HS-27A (cell line): ENCODE measurements around the gene LPIN3.

Experiments used
- DNase-seq: peaks from one replicate; pipeline ENCODE4 v3.0.0-alpha.2; 2012; ENCODE audit warnings: low read depth, missing footprints

The LPIN3 gene

DNA sequence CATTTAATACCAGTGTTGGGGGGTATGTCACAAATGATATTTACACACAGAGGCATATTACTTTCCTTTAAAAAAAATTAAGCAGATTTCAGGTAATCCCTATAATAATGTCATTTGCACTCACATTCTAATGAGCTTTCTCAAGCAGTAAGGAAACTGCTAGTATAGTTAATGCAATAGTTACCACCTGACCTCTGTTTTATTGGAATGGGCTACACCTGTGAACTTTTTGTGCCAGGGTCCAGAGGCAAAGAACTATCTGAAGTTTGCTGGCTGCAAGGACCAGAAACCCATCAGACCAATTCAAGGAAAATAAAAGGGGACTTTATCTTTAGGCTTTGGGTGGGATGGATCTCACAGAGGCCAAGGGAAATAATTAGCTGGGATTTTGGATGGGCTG, 20.2 kb upstream of the LPIN3 start:
- no peak for DNase-seq

DNA sequence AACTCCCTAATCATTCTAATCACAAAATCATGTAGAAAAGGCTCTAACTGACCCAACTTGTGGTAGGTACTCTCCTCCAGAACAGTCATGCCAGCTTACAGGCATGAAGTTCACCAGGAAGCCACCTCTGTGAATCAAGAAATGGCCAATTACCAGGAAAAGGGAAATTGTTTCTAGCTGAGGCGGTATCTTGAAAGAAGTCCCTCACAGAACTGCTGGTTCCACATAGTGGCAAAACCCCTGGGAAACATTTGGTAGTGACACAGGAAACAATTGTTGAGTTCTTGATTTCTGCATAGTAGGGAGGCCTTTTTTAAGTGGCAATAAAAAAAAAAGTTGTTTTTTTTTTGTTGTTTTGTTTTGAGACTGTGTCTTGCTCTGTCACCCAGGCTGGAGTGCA, 19.6 kb upstream of the LPIN3 start:
- DNase-seq: no peak

DNA sequence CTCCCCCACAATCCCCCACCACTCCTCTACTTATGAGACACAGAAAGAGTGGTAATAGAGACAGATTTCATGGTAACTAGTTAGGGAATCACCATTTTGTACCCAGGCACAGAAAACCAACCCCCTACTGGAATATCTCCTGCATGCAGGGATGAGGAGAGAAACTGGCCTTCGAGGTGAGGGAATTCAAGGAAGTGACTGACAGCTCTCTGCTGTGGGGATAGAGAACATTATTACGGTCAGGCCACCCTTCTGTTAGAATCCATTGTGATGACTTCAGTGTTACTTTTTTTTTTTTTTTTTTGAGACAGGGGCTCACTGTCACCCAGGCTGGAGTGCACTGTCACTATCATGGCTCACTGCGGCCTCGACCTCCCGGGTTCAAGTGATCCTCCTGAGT, 13.4 kb upstream of the LPIN3 start:
- no peak for DNase-seq

DNA sequence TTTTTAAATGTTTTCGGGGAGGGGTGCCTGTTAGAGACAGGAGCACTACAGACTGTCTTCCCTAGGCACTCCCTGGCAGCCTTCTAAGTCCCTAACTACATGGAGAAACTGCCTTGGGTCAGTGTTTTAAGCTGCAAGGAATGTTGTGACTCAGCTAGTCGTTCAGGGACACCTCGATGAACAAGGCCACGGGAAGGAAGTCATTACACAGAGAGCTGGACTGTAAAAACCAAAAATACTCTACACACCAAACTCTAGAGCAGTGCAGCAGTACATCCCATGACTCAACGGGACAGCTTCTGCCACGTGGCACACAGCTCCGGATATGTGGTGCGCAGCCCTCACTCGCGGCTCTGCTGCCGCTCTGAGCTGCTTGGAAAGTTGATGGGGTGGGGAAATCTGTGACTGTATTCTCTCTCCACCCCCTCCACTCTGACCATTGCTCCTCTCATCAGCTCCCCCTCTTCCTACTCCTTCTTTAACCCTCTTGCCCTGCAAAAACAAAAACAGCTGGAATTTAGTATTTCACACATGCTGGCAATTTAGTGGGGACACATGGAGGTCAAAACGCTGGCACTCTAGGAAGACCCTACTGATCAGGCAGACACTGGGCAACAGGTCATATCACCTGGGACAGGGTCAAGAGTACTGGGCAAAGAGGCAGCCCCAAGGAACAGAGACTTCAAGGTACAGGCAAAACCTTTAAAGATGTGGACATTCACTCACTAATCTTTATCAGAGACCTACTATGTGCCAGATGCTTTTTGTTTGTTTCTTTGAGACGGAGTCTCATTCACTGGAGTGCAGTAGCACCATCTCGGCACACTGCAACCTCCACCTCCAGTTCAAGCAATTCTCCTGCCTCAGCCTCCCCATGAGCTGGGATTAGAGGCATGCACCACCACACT, 10.9 kb upstream of the LPIN3 start:
- peak; percentile 98 for DNase-seq

DNA sequence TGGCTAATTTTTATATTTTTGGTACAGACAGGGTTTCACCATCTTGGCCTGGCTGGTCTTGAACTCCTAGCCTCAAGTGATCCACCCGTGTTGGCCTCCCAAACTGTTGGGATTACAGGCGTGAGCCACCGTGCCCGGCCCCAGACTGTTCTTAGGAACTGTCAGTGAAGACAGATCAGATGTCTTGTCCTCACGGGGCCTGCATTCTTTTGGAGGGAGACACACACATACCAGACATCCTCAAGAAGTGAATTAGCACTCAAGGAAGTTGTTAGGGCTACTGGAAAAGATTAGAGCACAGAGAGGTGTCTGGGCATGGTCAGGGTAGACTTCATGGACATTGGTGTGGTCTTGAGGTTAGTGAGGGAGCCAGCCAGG, 10.3 kb upstream of the LPIN3 start:
- DNase-seq: no peak

DNA sequence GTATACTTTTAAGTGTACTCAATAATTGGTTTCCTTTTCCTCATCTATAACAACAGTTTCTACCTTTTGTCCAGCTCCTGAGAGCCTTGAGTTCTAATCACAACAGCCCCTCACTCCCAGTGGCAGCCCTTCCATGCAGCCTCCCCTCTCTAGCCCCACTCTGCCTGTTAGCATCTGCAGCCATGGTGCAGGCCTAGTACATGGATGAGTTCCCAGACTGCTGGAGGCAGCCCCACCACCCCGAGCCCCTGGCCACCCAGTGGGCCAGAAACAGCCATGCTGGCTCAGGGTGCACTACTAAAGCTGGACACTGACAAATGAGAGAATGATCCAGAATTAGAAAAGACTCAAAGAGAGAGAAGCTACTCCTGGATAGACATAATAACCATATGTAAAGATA, 9.7 kb upstream of the LPIN3 start:
- DNase-seq: no peak

DNA sequence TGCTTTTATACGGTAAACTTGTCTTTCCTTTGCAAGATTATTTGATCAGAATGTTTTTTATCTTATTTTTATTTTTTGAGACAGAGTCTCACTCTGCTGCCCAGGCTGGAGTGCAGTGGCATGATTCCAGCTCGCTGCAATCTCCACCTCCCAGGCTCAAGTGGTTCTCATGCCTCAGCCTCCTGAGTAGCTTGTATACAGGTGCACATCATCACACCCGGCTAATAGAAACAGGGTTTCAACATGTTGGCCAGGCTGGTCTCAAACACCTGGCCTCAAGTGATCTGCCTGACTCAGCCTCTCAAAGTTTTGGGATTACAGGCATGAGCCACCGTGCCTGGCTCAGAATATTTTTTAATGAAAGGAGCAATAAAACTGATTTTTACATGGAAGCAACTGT, 8.9 kb upstream of the LPIN3 start:
- no peak for DNase-seq

DNA sequence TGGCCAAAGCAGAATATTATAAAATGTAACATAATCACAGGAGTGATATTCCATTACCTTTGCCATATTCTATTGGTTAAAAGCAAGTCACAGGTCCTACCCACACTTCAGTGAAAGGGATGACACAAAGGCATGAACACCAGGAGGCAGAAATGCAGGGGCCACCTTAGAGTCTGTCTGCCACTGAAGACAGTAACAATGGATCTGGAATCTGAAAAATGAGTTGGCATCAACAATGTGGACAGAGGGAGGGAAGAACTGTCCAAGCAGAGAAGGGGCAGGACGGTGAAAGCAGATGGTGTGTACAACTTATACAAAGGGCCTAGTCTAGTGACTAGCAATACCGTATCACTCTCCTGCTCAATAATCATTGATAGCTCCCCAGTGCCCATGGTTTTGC, 6.6 kb upstream of the LPIN3 start:
- no peak for DNase-seq

DNA sequence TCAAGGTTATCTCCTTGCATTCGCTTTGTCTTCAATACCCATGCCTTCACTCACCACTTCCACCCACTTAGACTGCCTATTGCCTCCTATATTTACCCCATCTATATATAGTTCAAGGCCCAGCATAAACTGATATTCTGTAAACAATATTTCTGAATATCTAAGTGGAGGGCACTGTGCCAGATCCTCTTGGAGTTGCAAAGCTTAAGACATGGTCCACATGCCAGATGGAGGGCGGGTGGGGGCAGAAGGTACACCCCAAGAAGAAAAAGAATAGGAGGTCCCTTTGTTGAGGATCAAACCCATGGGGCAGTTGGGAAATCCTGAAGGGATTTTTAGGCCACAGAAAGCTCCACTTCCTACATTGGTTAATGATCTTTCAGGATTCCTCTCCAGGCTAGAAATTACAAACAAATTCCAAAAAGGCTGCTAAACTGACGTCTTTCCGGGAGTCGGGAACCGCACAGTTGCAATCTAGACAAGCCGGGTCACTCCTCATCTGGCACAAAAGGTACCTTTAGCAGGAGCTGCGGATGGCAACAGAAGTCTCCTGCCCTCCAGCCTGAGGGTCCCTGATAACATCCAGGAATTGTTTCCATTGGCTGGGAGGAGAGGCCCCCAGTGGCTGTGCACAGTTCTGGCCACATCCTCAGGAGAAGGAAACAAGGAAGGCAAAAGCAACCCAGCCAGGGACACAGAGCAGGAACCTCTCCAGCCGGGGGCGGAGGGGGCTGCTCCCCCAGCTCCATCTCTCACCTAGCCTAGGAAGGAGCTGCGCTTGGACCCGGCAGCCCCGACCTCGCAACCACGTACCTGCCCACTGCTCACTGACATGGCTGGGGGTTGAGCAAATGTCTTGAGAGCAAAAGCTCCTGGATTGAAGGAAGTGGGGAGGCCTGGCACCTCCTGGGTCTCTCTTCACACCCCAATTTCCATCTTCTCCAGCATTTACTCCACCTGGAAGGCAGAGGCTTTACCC, 5.9 kb upstream of the LPIN3 start:
- no peak for DNase-seq

DNA sequence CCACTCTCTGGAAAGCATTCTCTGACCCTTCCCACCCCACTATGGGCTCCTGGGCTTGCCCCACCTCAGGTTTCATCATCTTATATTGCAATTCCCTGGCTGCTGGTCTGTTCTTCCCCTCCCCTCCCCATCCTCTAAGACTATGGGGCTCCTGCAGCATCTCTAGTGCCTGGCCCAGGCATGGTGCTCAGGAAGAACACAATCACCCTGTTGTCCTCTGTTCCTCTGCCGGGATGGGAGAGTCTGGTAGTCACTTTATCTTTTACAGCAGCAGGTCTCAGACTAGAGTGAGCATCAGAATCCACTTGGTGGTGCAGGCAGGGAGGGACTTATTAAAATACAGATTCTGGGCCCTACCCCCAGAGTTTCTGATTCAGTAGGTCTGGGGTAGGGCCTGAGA, 5.0 kb upstream of the LPIN3 start:
- DNase-seq: no peak

DNA sequence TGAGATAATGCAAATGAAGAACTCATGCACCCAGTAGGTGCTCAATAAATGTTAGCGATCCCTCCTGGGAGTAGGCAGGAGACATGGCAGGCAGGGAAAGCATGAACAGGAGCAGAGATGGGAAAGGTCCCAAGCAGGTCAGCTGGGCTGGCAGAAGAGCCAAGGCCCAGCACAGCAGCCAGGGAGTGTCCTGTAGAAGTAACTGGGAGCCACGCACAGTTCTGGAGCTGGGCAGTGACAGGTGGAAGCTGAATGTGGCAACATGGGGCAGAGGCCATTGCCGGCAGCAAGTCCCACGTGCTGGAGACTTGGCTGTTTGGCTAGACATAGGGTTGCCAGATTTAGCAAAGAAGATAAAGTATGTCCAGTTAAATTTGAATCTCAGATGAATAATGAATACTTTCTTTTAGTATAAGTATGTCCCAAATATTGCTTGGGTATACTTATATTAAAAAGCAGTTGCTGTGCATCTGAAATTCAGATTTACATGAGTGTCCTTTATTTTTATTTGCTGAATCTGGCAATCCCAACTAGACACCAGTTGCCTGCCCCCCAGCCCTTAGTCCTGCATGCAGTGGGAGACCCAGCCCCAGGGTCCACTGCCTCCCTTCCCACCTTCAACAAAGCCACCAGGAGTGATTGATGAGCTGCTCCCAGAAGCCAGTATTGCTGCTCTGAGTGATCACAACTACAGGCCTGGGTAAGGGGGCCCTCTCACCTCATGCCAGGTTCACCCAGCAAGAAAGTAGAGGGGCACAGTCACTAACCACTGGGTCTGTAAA, 3.7 kb upstream of the LPIN3 start:
- no peak for DNase-seq

DNA sequence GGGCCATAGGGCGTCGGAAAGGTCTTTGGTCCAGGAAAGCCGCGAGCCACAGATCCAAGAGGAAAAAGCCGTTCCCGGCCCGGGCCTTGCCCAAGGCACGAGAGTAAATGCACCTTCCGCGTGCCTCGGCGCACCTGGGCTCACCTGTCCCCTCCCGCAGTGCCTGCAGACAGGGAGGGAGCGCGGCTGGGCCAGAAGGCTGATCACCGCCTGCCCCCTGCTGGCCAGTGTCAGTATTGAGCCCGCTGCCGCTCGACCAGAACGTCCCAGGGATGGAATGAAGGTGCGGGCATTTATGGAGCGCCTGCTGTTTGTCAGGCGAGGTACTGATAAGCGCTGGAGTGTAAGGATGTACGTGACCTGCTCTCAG, 679 bp upstream of the LPIN3 start:
- DNase-seq: no peak

DNA sequence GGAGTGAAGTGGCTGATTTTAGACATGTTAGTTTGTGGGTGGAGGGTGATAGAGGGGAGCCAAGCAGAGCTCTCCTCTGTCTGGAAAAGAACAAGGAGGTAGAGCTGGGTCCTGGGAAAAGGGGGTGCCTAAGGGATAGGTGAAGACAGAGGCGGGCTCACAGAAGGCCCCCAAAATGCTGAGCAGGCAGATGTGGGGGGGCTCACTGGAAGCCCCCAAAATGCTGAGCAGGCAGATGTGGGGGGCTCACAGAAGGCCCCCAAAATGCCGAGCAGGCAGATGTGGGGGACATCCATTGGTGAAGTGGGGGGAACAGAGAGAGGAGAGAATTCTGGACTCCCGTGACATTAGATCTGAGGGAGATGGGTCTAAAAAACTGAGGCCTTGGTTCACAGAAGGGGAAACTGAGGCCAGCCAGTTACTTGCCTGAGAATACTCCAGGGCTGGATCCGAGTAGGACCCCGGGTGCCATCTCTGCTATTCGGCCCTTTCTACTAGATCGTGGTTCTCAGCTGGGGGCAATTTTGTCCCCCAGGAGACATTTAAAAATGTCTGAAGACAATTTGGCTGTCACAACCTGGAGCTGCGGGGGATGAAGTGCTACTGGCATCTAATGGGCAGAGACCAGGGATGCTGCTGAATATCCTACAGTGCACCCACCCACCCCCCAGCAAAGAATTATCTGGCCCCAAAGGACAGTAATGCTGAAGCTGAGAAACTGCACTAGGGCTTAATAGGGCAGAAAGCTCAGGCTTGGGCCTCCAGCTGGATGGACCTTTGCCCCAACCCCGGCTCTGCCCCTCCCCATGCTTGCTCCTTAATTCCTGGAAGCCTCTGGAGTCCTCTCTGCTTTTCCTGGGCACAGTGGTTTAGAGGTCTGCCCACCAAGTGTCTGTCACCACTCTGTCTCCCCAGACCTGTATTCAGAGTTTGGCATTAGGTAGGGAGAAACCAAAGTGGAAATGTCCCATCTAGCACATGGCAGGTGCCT, 2.1 kb downstream of the LPIN3 start:
- DNase-seq: no peak

DNA sequence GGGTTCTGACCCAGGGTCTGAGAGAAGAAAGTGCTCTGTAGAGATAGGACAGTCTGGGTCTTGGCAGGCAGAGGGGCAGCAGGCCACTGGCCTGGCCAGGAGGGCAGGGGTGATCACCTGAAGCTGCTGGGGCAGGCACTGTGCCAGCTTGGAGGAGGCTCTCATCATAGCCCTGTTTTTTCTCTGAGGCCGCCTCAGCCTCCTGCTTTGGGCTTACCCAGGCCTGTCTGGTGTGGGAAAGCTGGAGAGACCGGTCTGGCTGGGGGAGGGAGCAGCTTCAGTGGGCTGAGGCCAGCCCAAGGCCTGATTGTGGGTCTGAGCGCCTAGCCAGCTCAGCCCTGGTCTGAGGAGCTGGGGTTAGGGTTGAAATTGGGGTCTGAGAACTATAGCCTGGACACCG, 3.9 kb downstream of the LPIN3 start:
- no peak for DNase-seq

DNA sequence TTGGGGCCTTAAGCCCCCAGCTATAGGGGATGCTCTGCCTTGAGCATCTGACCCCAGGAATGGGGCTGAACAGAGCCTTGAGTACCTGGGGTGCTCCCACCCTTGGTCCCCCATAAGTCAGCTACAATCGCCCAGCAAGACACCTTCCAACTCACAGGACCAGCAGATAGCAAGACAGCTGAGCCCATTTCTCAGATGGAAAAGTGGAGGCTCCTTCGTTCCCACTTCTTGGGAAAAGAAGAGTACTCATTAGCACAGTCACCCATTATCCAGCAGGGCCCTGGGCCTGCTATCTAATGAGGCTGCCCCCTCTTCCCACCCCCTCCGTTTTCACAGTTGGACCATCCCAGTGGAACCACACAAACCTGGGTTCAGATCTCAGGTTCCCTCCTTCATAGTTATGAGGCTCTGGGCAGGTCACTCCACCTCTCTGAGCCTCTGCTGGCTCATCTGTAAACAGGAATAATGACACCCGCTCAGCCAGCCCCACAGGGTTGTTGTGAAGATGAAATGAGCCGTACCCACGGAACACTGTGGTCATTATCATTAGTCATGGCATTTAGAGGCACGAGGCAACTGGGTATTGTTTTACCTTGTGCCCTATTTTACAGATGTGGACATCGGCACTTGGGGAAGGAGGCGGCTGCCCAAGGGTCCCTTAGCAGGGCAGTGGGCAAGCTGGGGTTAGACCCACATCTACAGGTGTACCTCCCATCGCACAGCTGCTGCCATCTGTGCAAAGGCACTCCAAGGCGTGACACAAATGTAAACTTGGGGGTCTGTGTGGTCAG, 4.5 kb downstream of the LPIN3 start:
- DNase-seq: no peak

DNA sequence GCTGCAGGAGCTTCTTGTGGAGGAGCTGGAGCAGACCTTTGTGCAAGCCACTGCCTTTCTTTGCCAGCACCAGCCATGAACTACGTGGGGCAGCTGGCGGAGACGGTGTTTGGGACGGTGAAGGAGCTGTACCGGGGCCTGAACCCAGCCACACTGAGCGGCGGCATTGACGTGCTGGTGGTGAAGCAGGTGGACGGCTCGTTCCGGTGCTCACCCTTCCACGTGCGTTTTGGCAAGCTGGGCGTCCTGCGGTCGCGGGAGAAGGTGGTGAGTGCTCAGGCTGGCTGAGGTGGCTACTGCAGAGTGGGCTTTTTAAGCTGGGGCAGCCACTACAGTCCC, 5.1 kb downstream of the LPIN3 start:
- no peak for DNase-seq

DNA sequence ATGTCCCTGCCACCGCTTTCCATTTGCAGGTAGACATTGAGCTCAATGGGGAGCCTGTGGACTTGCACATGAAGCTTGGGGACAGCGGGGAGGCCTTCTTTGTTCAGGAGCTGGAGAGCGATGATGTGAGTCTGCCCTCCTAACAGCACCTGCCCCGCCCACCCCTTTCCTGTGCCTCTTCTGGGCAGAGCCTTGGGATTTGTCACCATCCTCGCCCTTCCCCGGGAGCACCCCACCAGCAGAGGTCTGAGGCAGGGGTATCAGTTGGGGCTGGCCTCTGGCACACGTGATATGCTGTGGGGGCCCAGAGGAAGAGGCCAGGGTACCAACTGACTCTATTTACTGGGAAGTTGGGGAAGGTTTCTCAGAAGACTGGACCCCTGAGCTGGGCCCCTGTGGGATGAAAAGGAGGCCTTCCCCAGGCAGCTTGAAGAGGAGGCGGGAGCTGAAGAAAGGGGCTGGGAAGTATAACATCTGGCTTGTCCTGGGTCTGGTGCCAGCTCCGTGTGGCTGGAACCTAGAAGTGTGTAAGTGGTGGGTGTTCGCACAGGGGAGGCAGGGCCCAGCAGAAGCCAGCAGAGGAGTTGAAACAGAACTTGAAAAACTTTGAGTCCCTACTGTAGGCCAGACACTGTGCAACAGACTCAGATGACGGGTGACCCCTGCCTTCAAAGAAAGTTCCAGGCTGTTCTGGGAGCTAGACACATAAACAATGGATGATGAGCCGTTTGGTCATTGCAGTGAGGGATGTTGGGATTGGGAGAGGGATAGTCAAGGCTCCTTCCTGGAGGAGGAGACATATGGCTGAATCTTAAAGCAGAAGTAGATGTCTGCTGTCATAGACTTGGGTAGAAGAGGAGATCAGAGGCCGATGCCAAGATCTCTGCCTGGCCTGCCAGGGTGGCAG, 7.2 kb downstream of the LPIN3 start:
- no peak for DNase-seq

DNA sequence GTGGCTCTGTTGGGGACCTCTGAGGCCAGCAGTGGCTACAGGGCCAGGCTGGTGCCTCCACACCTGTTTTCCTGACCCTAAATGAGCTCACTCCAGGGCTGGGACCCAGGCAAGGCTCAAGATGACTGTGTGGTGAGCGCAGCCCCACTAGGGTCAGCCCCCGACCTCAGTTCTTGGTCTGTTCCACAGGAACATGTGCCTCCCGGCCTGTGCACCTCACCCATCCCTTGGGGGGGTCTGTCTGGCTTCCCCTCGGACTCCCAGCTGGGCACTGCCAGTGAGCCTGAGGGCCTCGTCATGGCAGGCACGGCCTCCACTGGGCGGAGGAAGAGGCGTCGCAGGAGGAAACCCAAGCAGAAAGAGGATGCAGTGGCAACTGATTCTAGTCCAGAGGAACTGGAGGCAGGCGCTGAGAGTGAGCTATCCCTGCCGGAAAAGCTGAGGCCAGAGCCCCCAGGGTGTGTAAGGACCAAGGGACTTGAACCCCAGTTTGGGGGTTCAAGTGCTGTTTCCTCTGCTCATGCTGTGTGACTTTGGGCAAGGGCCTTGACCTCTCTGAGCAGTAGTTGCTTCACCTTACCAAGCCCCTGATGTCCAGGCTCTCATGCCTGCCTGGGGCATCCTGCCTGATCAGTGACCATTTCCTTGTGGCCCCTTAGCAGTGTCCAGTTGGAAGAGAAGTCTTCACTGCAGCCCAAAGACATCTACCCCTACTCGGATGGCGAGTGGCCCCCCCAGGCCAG, 8.0 kb downstream of the LPIN3 start:
- DNase-seq: no peak

DNA sequence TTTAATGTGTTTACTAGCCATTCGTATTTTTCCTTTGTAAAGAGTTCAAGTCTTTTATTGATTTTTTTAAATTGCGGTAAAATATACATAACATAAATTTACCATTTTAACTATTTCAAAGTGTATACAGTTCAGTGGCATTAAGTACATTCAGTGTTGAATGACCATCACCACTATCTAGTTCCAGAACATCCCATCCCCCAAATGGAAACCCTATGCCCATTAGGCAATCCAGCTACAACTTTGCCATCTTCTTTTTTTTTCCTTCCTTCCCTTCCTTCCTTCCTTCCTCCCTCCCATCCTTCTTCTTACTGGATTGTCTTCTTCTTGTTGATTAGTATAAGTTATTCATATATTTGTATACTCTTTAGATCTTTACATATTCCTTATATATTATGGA, 8.6 kb downstream of the LPIN3 start:
- no peak for DNase-seq
